K562 (cell line): ENCODE measurements around the gene PDGFA. TPM values are rescaled to one million over a fixed set of nuclear protein-coding genes. Genes with fewer than 3 reads are reported as not detected.

Experiments
- ARID1B ChIP-seq: fragments of 450-650 bp; IDR thresholded peaks from 2 replicates; pipeline ENCODE4 v1.6.1; 2016; ENCODE audit warnings: antibody characterized with exemption, mild to moderate bottlenecking, inconsistent platforms
- ERF ChIP-seq: fragments of 450-650 bp; formaldehyde crosslinking; IDR thresholded peaks from 2 replicates; pipeline ENCODE4 v1.4.0; 2020; ENCODE audit warnings: mild to moderate bottlenecking, mixed read lengths
- SPI1 ChIP-seq: IDR thresholded peaks from 2 replicates; pipeline ENCODE4 v1.6.1; 2011; ENCODE audit warnings: low read depth, low read length, control low read depth, borderline replicate concordance
- ZFP1 ChIP-seq: fragments of 450-650 bp; formaldehyde crosslinking; IDR thresholded peaks from 2 replicates; pipeline ENCODE4 v1.4.0; 2020; ENCODE audit warnings: mild to moderate bottlenecking, mixed read lengths
- ZNF165 ChIP-seq: fragments of 250-450 bp; sonication (Bioruptor Pico); IDR thresholded peaks from 2 replicates; pipeline ENCODE4 v1.4.0; 2020; ENCODE audit warnings: borderline replicate concordance
- ZNF316 ChIP-seq: fragments of 450-650 bp; IDR thresholded peaks from 2 replicates; pipeline ENCODE4 v1.6.1; 2016
- ZNF589 ChIP-seq: fragments of 200-800 bp; sonication (Bioruptor generic); IDR thresholded peaks from 2 replicates; pipeline ENCODE4 v1.6.1; 2016; ENCODE audit warnings: low read depth, missing genetic modification characterization, missing compliant biosample characterization
- ZNF717 ChIP-seq: fragments of 250-450 bp; sonication (Bioruptor Pico); IDR thresholded peaks from 2 replicates; pipeline ENCODE4 v1.5.0; 2021
- polyA plus RNA-seq, 8 experiments: library from polyadenylated mRNA; depleted of rRNA in 4 of 8; stranded (reverse) in 5 of 8; unstranded in 3 of 8; fragments of >200 nt; fragmentation: Nextera tagmentation in 2 of 8; fragmentation: Illumina TruSeq in 1 of 8; extraction: Ambion mirVana in 2 of 8; extraction: Trizol in 1 of 8; gene quantifications; 2 replicates each; pipeline versions ENCODE4 v1.2.1 to v1.2.3, GENCODE V29; 2011 to 2014; ENCODE audit warnings: inconsistent platforms in 1 of 8, missing spikeins in 1 of 8
- total RNA-seq, 7 experiments: library from RNA; depleted of rRNA in 6 of 7; stranded (reverse); fragments of >200 nt in 6 of 7; fragmentation: Illumina TruSeq in 2 of 7; extraction: Trizol in 2 of 7; gene quantifications; 2 replicates each; pipeline versions ENCODE4 v1.2.1 to v1.2.3, GENCODE V29; 2011 to 2021; ENCODE audit warnings: low replicate concordance in 1 of 7
- TF ChIP-seq, protein P1 (sequence below): fragments of 450-650 bp; IDR thresholded peaks from 2 replicates; pipeline ENCODE4 v1.6.1; 2018; ENCODE audit not compliant: partially characterized antibody
- TF ChIP-seq, protein P2 (sequence below): sonication (generic); formaldehyde crosslinking; IDR thresholded peaks from 2 replicates; pipeline ENCODE4 v1.8.0; 2022; ENCODE audit warnings: missing genetic modification reagents, mild to moderate bottlenecking, borderline replicate concordance
- TF ChIP-seq, protein P3 (sequence below): fragments of 200-800 bp; sonication (Bioruptor generic); IDR thresholded peaks from 2 replicates; pipeline ENCODE4 v1.6.1; 2017; ENCODE audit warnings: missing genetic modification characterization, missing compliant biosample characterization
- TF ChIP-seq, protein P4 (sequence below): fragments of 450-650 bp; formaldehyde crosslinking; IDR thresholded peaks from 2 replicates; pipeline ENCODE4 v1.4.0; 2022; ENCODE audit warnings: mild to moderate bottlenecking, moderate library complexity
- TF ChIP-seq, protein P5 (sequence below): fragments of 450-650 bp; IDR thresholded peaks from 2 replicates; pipeline ENCODE4 v1.6.1; 2017; ENCODE audit warnings: antibody characterized with exemption
- TF ChIP-seq, protein P6 (sequence below): fragments of 450-650 bp; formaldehyde crosslinking; conservative IDR thresholded peaks from 2 replicates; pipeline ENCODE4 v1.4.0; 2022; ENCODE audit warnings: mild to moderate bottlenecking, missing genetic modification characterization
- TF ChIP-seq, protein P7 (sequence below): fragments of 250-450 bp; sonication (Bioruptor Pico); IDR thresholded peaks from 2 replicates; pipeline ENCODE4 v1.4.0; 2020

Gene PDGFA
- total and polyA plus RNA-seq, 9 of the 15 experiments (the other 6 are each of a cell fraction or from before 2014, with no cell fraction given): 2.5 to 10.2 (median 4.6) TPM

DNA sequence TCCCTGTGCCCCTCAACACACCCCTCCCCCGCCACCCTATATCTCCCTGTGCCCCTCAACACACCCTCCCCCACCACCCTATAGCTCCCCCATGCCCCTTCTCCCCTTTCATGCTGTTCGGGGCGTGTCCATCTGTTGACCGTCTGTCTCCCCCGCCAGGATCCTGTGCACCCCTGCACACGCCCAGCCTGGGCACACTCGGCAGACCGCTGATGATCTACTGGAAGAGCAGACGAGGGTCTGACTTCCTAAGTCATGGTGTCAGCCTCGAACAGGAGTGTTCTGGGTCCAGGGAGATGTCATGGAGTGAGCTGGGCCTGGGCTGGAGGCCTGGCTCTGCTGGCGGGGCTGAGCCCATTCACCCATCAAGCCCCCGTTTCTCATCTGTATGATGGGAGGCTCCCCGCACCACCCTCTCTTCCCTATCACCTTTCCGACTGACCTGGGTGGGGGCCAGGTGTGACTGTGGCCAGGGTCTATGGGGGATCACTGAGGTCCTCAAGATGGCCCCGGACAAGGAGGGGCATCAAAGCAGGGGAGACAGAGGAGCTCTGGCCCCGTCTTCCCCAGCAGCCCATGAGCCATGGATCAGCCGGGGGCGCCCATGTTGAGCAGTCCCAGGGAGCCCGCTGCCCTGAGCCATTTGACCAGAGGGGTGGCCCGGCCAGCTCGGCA is 48.3 kb downstream of the PDGFA start (continued):
- TF ChIP-seq, protein P1, sequence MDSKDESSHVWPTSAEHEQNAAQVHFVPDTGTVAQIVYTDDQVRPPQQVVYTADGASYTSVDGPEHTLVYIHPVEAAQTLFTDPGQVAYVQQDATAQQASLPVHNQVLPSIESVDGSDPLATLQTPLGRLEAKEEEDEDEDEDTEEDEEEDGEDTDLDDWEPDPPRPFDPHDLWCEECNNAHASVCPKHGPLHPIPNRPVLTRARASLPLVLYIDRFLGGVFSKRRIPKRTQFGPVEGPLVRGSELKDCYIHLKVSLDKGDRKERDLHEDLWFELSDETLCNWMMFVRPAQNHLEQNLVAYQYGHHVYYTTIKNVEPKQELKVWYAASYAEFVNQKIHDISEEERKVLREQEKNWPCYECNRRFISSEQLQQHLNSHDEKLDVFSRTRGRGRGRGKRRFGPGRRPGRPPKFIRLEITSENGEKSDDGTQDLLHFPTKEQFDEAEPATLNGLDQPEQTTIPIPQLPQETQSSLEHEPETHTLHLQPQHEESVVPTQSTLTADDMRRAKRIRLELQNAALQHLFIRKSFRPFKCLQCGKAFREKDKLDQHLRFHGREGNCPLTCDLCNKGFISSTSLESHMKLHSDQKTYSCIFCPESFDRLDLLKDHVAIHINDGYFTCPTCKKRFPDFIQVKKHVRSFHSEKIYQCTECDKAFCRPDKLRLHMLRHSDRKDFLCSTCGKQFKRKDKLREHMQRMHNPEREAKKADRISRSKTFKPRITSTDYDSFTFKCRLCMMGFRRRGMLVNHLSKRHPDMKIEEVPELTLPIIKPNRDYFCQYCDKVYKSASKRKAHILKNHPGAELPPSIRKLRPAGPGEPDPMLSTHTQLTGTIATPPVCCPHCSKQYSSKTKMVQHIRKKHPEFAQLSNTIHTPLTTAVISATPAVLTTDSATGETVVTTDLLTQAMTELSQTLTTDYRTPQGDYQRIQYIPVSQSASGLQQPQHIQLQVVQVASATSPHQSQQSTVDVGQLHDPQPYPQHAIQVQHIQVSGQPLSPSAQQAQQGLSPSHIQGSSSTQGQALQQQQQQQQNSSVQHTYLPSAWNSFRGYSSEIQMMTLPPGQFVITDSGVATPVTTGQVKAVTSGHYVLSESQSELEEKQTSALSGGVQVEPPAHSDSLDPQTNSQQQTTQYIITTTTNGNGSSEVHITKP: no peak
- TF ChIP-seq ZNF717 (CRISPR knock-in tag) (no peak), ZNF589 (CRISPR knock-in tag) (no peak), ERF (CRISPR knock-in tag) (0 out of 2 replicates have a peak, but pooled peaks have one; percentile 75), ZFP1 (CRISPR knock-in tag) (no peak), ARID1B (no peak), ZNF316 (no peak), SPI1 (no peak), ZNF165 (CRISPR knock-in tag) (0 out of 2 replicates have a peak, but pooled peaks have one; percentile 33)
- TF ChIP-seq, protein P2, sequence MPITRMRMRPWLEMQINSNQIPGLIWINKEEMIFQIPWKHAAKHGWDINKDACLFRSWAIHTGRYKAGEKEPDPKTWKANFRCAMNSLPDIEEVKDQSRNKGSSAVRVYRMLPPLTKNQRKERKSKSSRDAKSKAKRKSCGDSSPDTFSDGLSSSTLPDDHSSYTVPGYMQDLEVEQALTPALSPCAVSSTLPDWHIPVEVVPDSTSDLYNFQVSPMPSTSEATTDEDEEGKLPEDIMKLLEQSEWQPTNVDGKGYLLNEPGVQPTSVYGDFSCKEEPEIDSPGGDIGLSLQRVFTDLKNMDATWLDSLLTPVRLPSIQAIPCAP (CRISPR knock-in tag): 0 out of 2 replicates have a peak, but pooled peaks have one; percentile 13
- TF ChIP-seq, protein P3, sequence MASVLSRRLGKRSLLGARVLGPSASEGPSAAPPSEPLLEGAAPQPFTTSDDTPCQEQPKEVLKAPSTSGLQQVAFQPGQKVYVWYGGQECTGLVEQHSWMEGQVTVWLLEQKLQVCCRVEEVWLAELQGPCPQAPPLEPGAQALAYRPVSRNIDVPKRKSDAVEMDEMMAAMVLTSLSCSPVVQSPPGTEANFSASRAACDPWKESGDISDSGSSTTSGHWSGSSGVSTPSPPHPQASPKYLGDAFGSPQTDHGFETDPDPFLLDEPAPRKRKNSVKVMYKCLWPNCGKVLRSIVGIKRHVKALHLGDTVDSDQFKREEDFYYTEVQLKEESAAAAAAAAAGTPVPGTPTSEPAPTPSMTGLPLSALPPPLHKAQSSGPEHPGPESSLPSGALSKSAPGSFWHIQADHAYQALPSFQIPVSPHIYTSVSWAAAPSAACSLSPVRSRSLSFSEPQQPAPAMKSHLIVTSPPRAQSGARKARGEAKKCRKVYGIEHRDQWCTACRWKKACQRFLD (CRISPR knock-in tag): no peak
- TF ChIP-seq, protein P4, sequence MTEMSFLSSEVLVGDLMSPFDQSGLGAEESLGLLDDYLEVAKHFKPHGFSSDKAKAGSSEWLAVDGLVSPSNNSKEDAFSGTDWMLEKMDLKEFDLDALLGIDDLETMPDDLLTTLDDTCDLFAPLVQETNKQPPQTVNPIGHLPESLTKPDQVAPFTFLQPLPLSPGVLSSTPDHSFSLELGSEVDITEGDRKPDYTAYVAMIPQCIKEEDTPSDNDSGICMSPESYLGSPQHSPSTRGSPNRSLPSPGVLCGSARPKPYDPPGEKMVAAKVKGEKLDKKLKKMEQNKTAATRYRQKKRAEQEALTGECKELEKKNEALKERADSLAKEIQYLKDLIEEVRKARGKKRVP (CRISPR knock-in tag): no peak
- TF ChIP-seq, protein P5, sequence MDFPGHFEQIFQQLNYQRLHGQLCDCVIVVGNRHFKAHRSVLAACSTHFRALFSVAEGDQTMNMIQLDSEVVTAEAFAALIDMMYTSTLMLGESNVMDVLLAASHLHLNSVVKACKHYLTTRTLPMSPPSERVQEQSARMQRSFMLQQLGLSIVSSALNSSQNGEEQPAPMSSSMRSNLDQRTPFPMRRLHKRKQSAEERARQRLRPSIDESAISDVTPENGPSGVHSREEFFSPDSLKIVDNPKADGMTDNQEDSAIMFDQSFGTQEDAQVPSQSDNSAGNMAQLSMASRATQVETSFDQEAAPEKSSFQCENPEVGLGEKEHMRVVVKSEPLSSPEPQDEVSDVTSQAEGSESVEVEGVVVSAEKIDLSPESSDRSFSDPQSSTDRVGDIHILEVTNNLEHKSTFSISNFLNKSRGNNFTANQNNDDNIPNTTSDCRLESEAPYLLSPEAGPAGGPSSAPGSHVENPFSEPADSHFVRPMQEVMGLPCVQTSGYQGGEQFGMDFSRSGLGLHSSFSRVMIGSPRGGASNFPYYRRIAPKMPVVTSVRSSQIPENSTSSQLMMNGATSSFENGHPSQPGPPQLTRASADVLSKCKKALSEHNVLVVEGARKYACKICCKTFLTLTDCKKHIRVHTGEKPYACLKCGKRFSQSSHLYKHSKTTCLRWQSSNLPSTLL: no peak
- TF ChIP-seq, protein P6, sequence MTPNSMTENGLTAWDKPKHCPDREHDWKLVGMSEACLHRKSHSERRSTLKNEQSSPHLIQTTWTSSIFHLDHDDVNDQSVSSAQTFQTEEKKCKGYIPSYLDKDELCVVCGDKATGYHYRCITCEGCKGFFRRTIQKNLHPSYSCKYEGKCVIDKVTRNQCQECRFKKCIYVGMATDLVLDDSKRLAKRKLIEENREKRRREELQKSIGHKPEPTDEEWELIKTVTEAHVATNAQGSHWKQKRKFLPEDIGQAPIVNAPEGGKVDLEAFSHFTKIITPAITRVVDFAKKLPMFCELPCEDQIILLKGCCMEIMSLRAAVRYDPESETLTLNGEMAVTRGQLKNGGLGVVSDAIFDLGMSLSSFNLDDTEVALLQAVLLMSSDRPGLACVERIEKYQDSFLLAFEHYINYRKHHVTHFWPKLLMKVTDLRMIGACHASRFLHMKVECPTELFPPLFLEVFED: no peak
- TF ChIP-seq, protein P7, sequence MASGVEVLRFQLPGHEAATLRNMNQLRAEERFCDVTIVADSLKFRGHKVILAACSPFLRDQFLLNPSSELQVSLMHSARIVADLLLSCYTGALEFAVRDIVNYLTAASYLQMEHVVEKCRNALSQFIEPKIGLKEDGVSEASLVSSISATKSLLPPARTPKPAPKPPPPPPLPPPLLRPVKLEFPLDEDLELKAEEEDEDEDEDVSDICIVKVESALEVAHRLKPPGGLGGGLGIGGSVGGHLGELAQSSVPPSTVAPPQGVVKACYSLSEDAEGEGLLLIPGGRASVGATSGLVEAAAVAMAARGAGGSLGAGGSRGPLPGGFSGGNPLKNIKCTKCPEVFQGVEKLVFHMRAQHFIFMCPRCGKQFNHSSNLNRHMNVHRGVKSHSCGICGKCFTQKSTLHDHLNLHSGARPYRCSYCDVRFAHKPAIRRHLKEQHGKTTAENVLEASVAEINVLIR (CRISPR knock-in tag): no peak; the same call in 1 of the 2 replicates
